CD4-positive, alpha-beta T cell treated with Interleukin-4 for 1 hour (primary cell): ENCODE measurements around the gene FHIP1B.

Source experiments
- DNase-seq, 2 donors: peaks; one replicate each; pipeline ENCODE4 v3.0.0-alpha.2; 2020 to 2022

Gene FHIP1B

GRCh38 chr11:6238902-6239301 lies 4.5 kb upstream of the FHIP1B start, which contains the start of gene CNGA4:
Gene CNGA4, plus strand, starts transcription at chr11:6239089. Its CDS starts 118 bp downstream, at chr11:6239207.
- no peak for DNase-seq

DNA sequence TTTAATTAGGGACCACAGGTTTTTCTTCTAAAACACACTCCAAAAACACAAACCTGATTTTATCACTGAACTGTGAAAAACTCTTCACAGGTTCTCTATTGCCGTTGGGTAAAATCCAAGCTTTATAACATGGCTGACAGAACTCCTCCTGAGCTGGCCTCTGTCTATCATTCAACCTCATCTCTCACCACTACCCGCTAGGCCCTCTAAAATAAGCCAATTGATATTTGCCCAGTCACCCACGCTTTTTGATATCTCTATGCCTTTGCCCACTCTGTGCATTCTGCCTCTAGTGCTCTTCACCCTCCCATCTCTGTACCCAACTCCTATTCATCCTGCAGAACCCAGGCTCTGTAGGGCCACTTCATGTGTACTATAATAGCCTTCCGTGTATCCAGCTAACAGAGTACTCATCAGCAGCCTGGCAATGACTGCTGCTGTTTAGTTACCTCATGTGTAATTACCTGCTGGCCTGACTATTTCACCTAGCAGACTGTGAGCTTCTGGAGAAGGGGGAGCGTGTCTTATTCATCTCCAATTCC lies 3.4 kb upstream of the FHIP1B start:
- DNase-seq = no peak

GRCh38 chr11:6237266-6237665 lies 2.8 kb upstream of the FHIP1B start:
- no peak for DNase-seq

DNA sequence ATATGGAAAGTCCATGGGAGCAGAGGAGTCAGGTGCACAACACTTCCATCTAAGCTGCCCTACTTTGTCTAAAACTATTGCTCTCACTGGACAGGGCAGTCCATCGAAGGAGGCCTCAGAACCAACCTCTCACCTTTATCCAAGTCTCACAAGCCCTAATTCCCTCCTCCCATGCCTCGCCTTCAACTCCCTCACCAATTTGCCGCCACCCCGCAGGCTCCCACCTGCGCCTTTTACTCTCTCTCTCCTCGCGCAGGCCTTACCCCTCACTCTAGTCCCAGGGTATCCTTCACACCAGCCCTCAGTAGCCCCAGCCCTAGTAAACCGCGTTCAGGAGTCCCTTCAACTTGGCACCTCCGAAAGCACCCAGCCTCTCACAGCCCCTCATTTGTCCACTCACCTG lies 451 bp downstream of the FHIP1B start:
- no peak for DNase-seq

DNA sequence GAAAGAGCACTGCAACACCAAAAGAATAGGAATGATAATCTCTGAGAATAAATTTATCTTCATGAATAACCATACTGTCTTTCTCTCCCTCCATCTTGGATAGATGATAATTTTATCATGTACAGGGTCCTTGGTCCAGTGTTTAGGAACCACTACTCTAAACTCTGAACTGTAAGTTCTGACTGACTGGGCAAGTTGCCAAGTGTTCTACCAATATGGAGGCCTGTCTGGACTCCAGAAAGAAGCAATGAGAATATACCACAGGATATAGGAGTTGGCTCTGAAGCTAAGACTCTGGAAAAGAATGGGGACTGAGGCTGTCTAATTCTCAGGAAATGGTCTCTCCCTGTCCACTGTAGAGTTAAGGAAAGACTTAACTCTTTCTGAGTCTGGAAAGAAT lies 1.5 kb downstream of the FHIP1B start:
- no peak for DNase-seq

DNA sequence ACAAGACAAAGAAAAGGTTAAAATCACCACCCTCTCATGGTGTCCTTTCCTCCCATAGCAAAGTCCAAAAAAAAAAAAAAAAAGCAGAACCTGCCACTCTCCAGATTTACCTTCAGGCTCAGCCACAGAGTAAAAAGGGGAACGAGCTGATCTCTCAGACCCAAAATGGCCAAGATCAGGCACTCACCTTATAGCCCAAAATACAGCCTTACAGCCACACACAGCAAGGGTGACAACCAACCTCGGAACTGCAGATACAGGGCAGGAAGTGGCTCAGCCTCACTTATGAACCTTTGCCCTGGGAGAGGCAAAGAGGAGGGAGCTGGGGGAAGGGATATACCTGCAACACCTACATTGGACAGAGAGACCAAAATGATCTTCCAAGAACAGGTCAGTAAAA lies 4.5 kb downstream of the FHIP1B start:
- DNase-seq = peak; percentile 17 to 31

GRCh38 chr11:6228520-6228919 lies 5.9 kb downstream of the FHIP1B start:
- DNase-seq = peak in 1 of 2 donors; percentile 13

DNA sequence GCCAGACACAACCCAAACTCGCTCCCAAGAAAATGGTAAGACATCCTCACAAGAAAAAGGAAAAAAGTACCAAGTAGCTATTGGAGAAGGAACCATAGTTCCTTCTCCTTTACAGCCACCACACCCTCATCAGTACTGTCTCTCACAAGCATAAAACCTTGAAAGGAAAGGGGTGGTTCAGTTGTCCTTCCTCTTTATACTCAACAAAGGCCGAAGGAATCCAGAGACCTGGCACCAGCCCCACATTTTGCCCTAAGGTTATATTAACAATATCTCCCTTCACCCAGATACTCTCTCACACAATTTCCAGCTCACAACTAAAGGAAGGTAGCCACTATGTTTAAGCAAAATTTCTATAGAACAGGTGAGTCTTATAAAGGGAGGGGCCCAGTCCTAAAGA lies 8.5 kb downstream of the FHIP1B start:
- DNase-seq = no peak

DNA sequence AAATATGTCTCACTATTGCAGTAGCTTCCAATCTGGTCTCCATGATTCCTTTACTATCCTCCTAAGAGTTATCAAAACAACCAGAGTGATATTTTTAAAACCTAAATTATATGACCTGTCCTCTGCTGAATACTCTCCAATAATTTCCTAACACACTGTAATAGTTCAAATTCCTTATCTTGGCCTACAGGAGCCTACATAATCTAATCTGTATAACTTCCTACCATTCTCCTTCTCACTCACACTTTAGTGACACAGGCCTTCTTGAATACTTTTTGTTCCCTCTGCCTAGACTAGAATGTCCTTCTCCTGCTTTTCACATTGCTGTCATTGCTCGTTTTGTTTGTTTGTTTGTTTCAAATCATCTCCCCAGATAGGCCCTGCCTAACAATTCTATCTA lies 9.4 kb downstream of the FHIP1B start:
- no peak for DNase-seq

DNA sequence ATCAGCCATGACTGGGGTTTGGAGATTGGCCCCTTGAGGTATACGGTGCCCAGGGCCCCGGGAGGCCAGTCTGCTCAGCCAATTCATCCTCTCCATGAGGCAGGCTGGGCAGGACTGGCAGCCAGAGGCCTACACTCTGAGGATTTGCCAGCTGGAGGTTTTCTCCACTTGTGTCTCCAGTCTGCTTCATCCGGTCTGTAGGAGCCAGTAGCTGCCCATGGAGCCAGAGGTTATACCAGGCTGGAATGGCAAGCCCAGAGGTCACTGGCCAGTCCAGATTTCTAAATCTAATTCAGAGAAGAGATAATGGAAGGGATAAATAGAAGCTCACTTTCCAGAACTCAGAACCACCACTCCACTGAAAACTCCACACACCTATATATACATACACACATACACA lies 10.0 kb downstream of the FHIP1B start:
- DNase-seq = no peak

DNA sequence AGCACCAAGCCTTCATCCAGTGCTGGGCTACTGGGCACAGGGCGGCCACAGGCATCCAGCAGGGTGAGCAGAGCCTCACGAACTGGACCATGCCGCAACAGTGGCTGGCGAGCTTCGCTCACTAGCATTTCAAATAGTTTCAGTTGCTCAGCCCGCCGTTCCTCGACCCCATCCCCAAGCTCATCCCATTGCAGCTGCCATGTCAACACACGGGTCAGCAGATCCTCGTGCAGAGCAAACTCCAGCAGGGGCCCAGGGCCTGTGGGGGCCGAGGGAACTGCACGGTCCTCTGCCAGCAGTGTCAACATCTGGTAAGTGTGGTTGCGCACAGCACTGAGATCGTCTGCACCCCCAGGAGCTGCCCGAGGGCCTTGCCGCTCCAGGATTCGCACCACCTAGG lies 10.6 kb downstream of the FHIP1B start:
- no peak for DNase-seq

DNA sequence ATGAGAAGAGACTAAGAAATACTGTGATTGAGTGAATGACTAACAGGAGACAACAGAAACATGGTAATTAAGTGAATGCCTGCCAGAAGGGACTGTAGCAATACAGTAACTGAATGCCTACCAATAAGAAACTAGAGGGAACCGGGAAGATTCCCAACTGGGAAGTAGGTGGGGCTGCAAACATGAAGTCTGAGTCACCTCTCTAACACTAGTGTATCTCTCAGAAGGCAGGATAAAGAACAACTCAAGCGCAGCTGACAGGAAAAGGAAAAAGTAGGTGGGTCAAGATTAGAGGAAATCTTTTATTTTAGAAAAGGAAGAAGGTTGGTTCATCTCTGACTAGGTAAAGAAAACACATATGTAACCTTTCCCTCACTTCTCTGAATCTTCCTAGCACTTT lies 15.1 kb downstream of the FHIP1B start:
- DNase-seq = no peak

DNA sequence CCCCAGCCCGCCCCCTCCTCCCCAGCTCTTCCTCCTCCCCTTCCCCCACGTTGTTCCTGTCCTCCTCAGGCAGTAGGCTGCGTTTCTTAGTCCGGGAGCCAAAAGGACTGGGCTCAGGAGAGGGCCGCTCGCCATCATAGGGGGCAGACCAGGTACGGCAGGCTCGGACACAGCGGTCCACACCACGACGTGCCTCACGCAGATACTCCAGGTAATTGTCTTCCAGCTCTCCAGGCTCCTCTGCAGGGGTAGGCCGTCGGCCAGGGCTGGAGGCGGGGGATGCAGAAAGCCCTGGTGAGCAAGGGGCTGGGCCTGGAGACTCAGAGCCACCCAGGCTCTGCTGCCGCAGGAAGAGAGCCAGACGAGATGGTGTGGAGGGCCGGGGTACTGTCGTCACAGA lies 16.7 kb downstream of the FHIP1B start:
- DNase-seq = no peak

- DNase-seq = no peak
Measured at GRCh38 chr11:6216501-6216900, 17.9 kb downstream of the FHIP1B start.

- no peak for DNase-seq
Measured at GRCh38 chr11:6214530-6214929, 19.9 kb downstream of the FHIP1B start.

- DNase-seq = no peak
Measured at GRCh38 chr11:6210274-6210955, 24.0 kb downstream of the FHIP1B start.

GRCh38 chr11:6209801-6210200 lies 24.6 kb downstream of the FHIP1B start:
- DNase-seq = no peak

GRCh38 chr11:6206456-6207180 lies 27.8 kb downstream of the FHIP1B start:
- no peak for DNase-seq

DNA sequence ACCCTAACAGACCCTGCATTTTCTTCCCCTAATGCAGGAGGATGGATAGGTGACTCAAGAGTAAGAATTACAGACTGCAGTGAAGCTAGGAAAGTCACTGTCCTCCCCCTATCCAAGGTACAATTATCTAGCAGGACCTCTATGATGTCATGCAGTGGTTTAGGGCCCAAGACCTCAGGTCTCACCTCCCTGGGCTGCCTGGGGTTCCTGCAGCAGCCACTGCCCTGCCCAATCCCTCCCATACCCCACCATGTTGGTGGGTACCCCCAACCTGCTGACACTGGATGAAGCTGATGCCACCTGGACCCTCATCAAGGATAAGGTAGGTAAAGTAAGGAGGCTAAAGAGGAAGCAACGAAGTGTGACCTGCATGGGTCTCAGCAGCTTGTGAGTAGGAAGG lies 29.1 kb downstream of the FHIP1B start, which contains the start of gene C11orf42:
Gene C11orf42, plus strand, starts transcription at position 192 of the 400 bp plus-strand sequence. Its CDS starts 59 bp downstream, at position 251.
- no peak for DNase-seq

- no peak for DNase-seq
Measured at GRCh38 chr11:6204706-6205105, 29.7 kb downstream of the FHIP1B start.

DNA sequence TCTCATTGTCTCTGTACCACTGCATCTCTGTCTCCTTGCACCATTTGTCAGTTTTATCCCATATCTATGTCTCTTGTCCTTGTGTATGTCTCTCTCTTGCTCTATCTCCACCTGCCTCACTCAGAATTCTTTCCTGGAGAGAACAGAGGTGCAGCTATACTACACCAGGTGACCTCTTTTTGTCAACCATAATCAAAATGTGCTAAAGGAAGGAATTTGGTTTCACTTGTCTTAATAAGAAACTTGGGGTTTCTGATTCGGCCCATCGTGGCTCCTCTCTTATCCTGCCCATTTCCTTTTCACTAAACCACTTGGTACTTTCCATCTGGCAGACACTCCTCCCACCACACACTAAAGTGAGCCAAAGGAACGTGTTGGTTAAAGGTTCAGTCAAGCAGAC lies 31.1 kb downstream of the FHIP1B start:
- DNase-seq = peak; percentile 15 to 49

GRCh38 chr11:6202041-6202440 lies 32.4 kb downstream of the FHIP1B start:
- no peak for DNase-seq

GRCh38 chr11:6201481-6201880 lies 33.0 kb downstream of the FHIP1B start:
- peak; percentile 8 to 33 for DNase-seq

GRCh38 chr11:6200975-6201374 lies 33.5 kb downstream of the FHIP1B start:
- peak; percentile 48 to 81 for DNase-seq
